Measurements from ENCODE around the gene SPAG8.

GRCh38 chr9:35829084-35829763, 17.2 kb upstream of the SPAG8 start, which contains the start of gene TMEM8B:
- TF ChIP-seq CREB5 (CRISPR knock-in tag; IDR thresholded peaks at IDR 0.05; ENCODE audit: low read depth) (no peak), PATZ1 (CRISPR knock-in tag; IDR thresholded peaks at IDR 0.05; ENCODE audit: borderline replicate concordance) (no peak), TOX (CRISPR knock-in tag; IDR thresholded peaks at IDR 0.05; ENCODE audit: borderline replicate concordance) (no peak), ARNTL (CRISPR knock-in tag; IDR thresholded peaks at IDR 0.05; ENCODE audit: borderline replicate concordance, low read depth) (no peak), TSHZ2 (CRISPR knock-in tag; IDR thresholded peaks at IDR 0.05) (no peak), TCF4 (CRISPR knock-in tag; IDR thresholded peaks at IDR 0.05; ENCODE audit: borderline replicate concordance) (no peak)
